Uterus (tissue), 4 donors: Measurements from ENCODE around the gene CHRDL2. TPM values are rescaled to one million over a fixed set of nuclear protein-coding genes. Genes with fewer than 3 reads are reported as not detected.
A peak's percentile ranks its signal among the peaks of the same experiment; 100 is the strongest.

Experiments used
- DNase-seq, 2 donors: peaks; one replicate each; pipeline ENCODE4 v3.0.0-alpha.2; 2019 to 2020
- H3K27ac ChIP-seq, 2 donors: fragments of 200-600 bp; sonication (generic); 1 replicate in 1 of 2; 2 replicates in 1 of 2; pipeline ENCODE4 v1.5.1; 2016 to 2018
- H3K27me3 ChIP-seq, 2 donors: fragments of 200-600 bp; sonication (generic); one replicate each; pipeline ENCODE4 v1.5.1; 2018 to 2019; ENCODE audit warnings: control low read depth in 1 of 2
- H3K36me3 ChIP-seq, 2 donors: fragments of 200-600 bp; sonication (generic); one replicate each; pipeline ENCODE4 v1.5.1; 2019; ENCODE audit warnings: control low read depth in 1 of 2
- H3K4me1 ChIP-seq, 2 donors: fragments of 200-600 bp; sonication (generic); one replicate each; pipeline ENCODE4 v1.5.1; 2018 to 2019; ENCODE audit warnings: control low read depth in 1 of 2
- H3K4me3 ChIP-seq, 2 donors: fragments of 200-600 bp; sonication (generic); 1 replicate in 1 of 2; 2 replicates in 1 of 2; pipeline ENCODE4 v1.5.1; 2018 to 2019; ENCODE audit warnings: mild to moderate bottlenecking in 1 of 2
- H3K9me3 ChIP-seq, 2 donors: fragments of 200-600 bp; sonication (generic); one replicate each; pipeline ENCODE4 v1.5.1; 2019; ENCODE audit warnings: control low read depth in 1 of 2
- CTCF ChIP-seq, 4 experiments: fragments of 200-600 bp in 2 of 4; fragments of 450-650 bp in 2 of 4; sonication (generic) in 2 of 4; IDR thresholded peaks; one replicate each; pipeline ENCODE4 v1.5.1; 2016 to 2019; ENCODE audit warnings: antibody characterized with exemption in 4 of 4, mild to moderate bottlenecking in 2 of 4, moderate library complexity in 1 of 4
- POLR2A ChIP-seq, 2 donors: fragments of 450-650 bp; IDR thresholded peaks; one replicate each; pipeline ENCODE4 v1.6.1; 2016; ENCODE audit warnings: antibody characterized with exemption in 2 of 2, mild to moderate bottlenecking in 1 of 2, moderate library complexity in 1 of 2
- intact Hi-C: fragments of 100-400 bp; cut with DNase I; formaldehyde crosslinking; loops from one replicate; pipeline ENCODE4 v1.15.1; 2023; ENCODE audit warnings: low total_unique reads
- total RNA-seq, 4 donors: library from RNA; depleted of rRNA in 3 of 4; stranded (reverse); fragments of >200 nt in 3 of 4; gene quantifications; one replicate each; pipeline versions ENCODE4 v1.1.0 to v1.2.4, GENCODE V29; 2014 to 2023
- donor health status: DM: yes; HTN: yes; CAD: no.

CHRDL2 gene
- total RNA-seq, 4 donors from 2014 or later = 0.41 to 115 (median 2.9) TPM

GRCh38 chr11:74675761-74676160 is 55.5 kb downstream of the CHRDL2 start:
- no peaks in the 10 kb centered on the region for H3K27me3 ChIP-seq
- peaks cover 11 to 23% of the 10 kb centered on the region in 2 donors for H3K4me1 ChIP-seq
- no peak overlapping the region for H3K4me3 ChIP-seq
- TF ChIP-seq CTCF (IDR thresholded peaks at IDR 0.05) = no peak
- no peak for TF ChIP-seq POLR2A (IDR thresholded peaks at IDR 0.05)
- H3K27ac ChIP-seq = peak overlapping the region; percentile 93 to 95
- no peaks in the 10 kb centered on the region for H3K9me3 ChIP-seq
- no peaks in the 10 kb centered on the region for H3K36me3 ChIP-seq
- DNase-seq = no peak
- intact Hi-C loops = no loop called here

GRCh38 chr11:74673693-74674360 is 57.4 kb downstream of the CHRDL2 start:
- intact Hi-C loops = no loop called here

GRCh38 chr11:74672956-74673692 is 58.1 kb downstream of the CHRDL2 start:
- Histone ChIP-seq H3K27me3 (no peaks in the 10 kb centered on the region), H3K4me1 (peaks cover 7 to 8% of the 10 kb centered on the region in 2 donors), H3K4me3 (no peak overlapping the region), H3K36me3 (no peaks in the 10 kb centered on the region), H3K9me3 (no peaks in the 10 kb centered on the region), H3K27ac (peak overlapping the region; percentile 93 to 95)
- intact Hi-C loops = no loop called here
- TF ChIP-seq CTCF (IDR thresholded peaks at IDR 0.05) = no peak
- no peak for TF ChIP-seq POLR2A (IDR thresholded peaks at IDR 0.05)
- peak; percentile 96 to 98 for DNase-seq

More at GRCh38 chr11:74673693-74674360, 57.4 kb downstream of the CHRDL2 start:
- Histone ChIP-seq H3K4me1 (peaks cover 7 to 14% of the 10 kb centered on the region in 2 donors), H3K27me3 (no peaks in the 10 kb centered on the region), H3K9me3 (no peaks in the 10 kb centered on the region), H3K4me3 (no peak overlapping the region), H3K27ac (peak overlapping the region; percentile 93 to 95), H3K36me3 (no peaks in the 10 kb centered on the region)
- TF ChIP-seq CTCF (IDR thresholded peaks at IDR 0.05) (no peak), POLR2A (IDR thresholded peaks at IDR 0.05) (no peak)
- DNase-seq = no peak

- Histone ChIP-seq H3K4me1 (peaks cover 5 to 7% of the 10 kb centered on the region in 2 donors), H3K36me3 (no peaks in the 10 kb centered on the region), H3K27me3 (no peaks in the 10 kb centered on the region), H3K4me3 (no peak overlapping the region), H3K27ac (peak overlapping the region; percentile 93 to 95), H3K9me3 (no peaks in the 10 kb centered on the region)
- peak in 1 of 2 donors; percentile 29 for DNase-seq
- no peak for TF ChIP-seq POLR2A (IDR thresholded peaks at IDR 0.05)
- TF ChIP-seq CTCF (IDR thresholded peaks at IDR 0.05) = no peak
- intact Hi-C loops = no loop called here
These were observed 58.8 kb downstream of the CHRDL2 start for GRCh38 chr11:74672332-74672955.
